Esophagus muscularis mucosa (tissue), 4 donors: Measurements from ENCODE around the gene TRIM59. TPM values are rescaled to one million over a fixed set of nuclear protein-coding genes. Genes with fewer than 3 reads are reported as not detected.
A peak's percentile ranks its signal among the peaks of the same experiment; 100 is the strongest.

ENCODE experiments used
- DNase-seq: peaks from one replicate; pipeline ENCODE4 v3.0.0-alpha.2; 2017; ENCODE audit errors: extremely low spot score
- H3K27ac ChIP-seq, 4 donors: fragments of 200-600 bp; sonication (generic); replicated peaks in 1 of 4; 1 replicate in 3 of 4; 2 replicates in 1 of 4; pipeline ENCODE4 v1.5.1; 2016 to 2019; ENCODE audit warnings: mild to moderate bottlenecking in 1 of 4
- H3K27me3 ChIP-seq, 4 donors: fragments of 200-600 bp; sonication (generic); one replicate each; pipeline versions ENCODE4 v1.5.1 to v1.6.0; 2016 to 2019
- H3K36me3 ChIP-seq, 4 donors: fragments of 200-600 bp; sonication (generic); one replicate each; pipeline ENCODE4 v1.5.1; 2016 to 2019
- H3K4me1 ChIP-seq, 4 donors: fragments of 200-600 bp; sonication (generic); one replicate each; pipeline ENCODE4 v1.5.1; 2016 to 2019
- H3K4me3 ChIP-seq, 4 donors: fragments of 200-600 bp; sonication (generic); 1 replicate in 2 of 4; 2 replicates in 2 of 4; pipeline ENCODE4 v1.5.1; 2016 to 2019; ENCODE audit warnings: mild to moderate bottlenecking in 4 of 4, moderate library complexity in 1 of 4
- H3K9me3 ChIP-seq, 4 donors: fragments of 200-600 bp; sonication (generic); 1 replicate in 3 of 4; 2 replicates in 1 of 4; pipeline ENCODE4 v1.5.1; 2016 to 2019
- EP300 ChIP-seq: sonication (generic); formaldehyde crosslinking; IDR thresholded peaks from one replicate; pipeline ENCODE4 v1.6.1; 2017; ENCODE audit warnings: antibody characterized with exemption
- POLR2A ChIP-seq: fragments of 450-650 bp; IDR thresholded peaks from one replicate; pipeline ENCODE4 v1.6.1; 2017; ENCODE audit warnings: antibody characterized with exemption, moderate library complexity, mild to moderate bottlenecking, low read depth
- POLR2AphosphoS5 ChIP-seq, 2 donors: sonication (generic); formaldehyde crosslinking; IDR thresholded peaks; one replicate each; pipeline ENCODE4 v1.6.1; 2017; ENCODE audit warnings: antibody characterized with exemption in 2 of 2
- WGBS: methylation state at CpG from one replicate; pipeline ENCODE4 v1.1.5; 2018; 5-methylcytosine and 5-hydroxymethylcytosine counted together
- intact Hi-C: fragments of 100-400 bp; cut with DNase I; formaldehyde crosslinking; loops from one replicate; pipeline ENCODE4 v1.15.1; 2023
- total RNA-seq, 4 donors: library from RNA; depleted of rRNA; stranded (reverse); fragments of >200 nt; gene quantifications; one replicate each; pipeline versions ENCODE4 v1.1.0 to v1.2.1, GENCODE V29; 2016
- TF ChIP-seq, protein P1 (sequence below), 3 experiments: fragments of 200-600 bp in 2 of 3; fragments of 450-650 bp in 1 of 3; sonication (generic) in 2 of 3; IDR thresholded peaks; one replicate each; pipeline ENCODE4 v1.5.1; 2017 to 2019; ENCODE audit warnings: antibody characterized with exemption in 3 of 3, mild to moderate bottlenecking in 2 of 3, moderate library complexity in 1 of 3

Gene TRIM59
- total RNA-seq, 4 donors from 2014 or later: 1.3 to 3.8 (median 1.9) TPM

DNA sequence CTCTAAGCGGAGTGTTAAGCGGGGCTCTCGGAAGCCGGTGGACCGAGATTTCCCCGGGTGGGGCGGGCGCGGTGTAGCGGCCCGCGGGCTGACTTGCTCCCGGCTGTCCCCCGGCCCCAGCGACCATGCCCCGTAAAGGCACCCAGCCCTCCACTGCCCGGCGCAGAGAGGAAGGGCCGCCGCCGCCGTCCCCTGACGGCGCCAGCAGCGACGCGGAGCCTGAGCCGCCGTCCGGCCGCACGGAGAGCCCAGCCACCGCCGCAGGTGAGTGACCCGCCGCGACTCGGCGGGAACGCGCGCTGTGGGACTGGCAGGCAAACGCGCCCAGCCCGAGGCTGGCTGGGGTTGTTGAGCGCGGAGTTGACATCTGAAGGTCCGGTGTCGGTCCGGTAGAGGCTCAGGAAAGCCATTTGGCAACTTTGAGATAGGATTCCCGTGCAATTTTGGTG is 48.9 kb downstream of the TRIM59 start:
- no peak for DNase-seq
- WGBS: 0% methylated on average over 15 of the region's 51 CpGs

GRCh38 chr3:160400030-160400701 is 49.4 kb downstream of the TRIM59 start:
- H3K36me3 ChIP-seq: no peaks in the 10 kb centered on the region
- no peak for DNase-seq
- peak overlapping the region; percentile 72 to 87 (median 78) for H3K4me3 ChIP-seq
- no peaks in the 10 kb centered on the region for H3K9me3 ChIP-seq
- H3K27me3 ChIP-seq: peaks cover 0 to 16% (median 3%) of the 10 kb centered on the region in 4 donors
- peak overlapping the region; percentile 85 to 90 (median 88) for H3K27ac ChIP-seq
- H3K4me1 ChIP-seq: peaks cover 27 to 32% (median 30%) of the 10 kb centered on the region in 4 donors
- no peak for TF ChIP-seq POLR2AphosphoS5 (IDR thresholded peaks at IDR 0.05)
- TF ChIP-seq, protein P1, sequence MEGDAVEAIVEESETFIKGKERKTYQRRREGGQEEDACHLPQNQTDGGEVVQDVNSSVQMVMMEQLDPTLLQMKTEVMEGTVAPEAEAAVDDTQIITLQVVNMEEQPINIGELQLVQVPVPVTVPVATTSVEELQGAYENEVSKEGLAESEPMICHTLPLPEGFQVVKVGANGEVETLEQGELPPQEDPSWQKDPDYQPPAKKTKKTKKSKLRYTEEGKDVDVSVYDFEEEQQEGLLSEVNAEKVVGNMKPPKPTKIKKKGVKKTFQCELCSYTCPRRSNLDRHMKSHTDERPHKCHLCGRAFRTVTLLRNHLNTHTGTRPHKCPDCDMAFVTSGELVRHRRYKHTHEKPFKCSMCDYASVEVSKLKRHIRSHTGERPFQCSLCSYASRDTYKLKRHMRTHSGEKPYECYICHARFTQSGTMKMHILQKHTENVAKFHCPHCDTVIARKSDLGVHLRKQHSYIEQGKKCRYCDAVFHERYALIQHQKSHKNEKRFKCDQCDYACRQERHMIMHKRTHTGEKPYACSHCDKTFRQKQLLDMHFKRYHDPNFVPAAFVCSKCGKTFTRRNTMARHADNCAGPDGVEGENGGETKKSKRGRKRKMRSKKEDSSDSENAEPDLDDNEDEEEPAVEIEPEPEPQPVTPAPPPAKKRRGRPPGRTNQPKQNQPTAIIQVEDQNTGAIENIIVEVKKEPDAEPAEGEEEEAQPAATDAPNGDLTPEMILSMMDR (IDR thresholded peaks at IDR 0.05): no peak
- TF ChIP-seq EP300: no peak
- no peak for TF ChIP-seq POLR2A
- 0% methylated on average over 28 of the region's 49 CpGs for WGBS
- intact Hi-C loops: loop anchor here (10.0 kb wide), 1 partner anchor 165 kb away; the partner anchor contains the start of gene KPNA4

More for the DNA sequence above, 48.9 kb downstream of the TRIM59 start:
- H3K4me1 ChIP-seq: peaks cover 27 to 32% (median 30%) of the 10 kb centered on the region in 4 donors
- intact Hi-C loops: loop anchor here (10.0 kb wide), 1 partner anchor 164 kb away; the partner anchor contains the start of gene KPNA4
- H3K27ac ChIP-seq: peak overlapping the region; percentile 85 to 90 (median 88)
- H3K9me3 ChIP-seq: no peaks in the 10 kb centered on the region
- H3K36me3 ChIP-seq: no peaks in the 10 kb centered on the region
- peak overlapping the region; percentile 72 to 87 (median 78) for H3K4me3 ChIP-seq
- H3K27me3 ChIP-seq: peaks cover 0 to 16% (median 3%) of the 10 kb centered on the region in 4 donors
- TF ChIP-seq POLR2A (no peak), EP300 (no peak), POLR2AphosphoS5 (IDR thresholded peaks at IDR 0.05) (no peak)
- TF ChIP-seq, protein P1 (IDR thresholded peaks at IDR 0.05): no peak

- Histone ChIP-seq H3K9me3 (no peaks in the 10 kb centered on the region), H3K27ac (peak within 1 kb of the TSS; percentile 85 to 90 (median 88)), H3K36me3 (no peaks in the 10 kb centered on the region), H3K4me1 (peaks cover 27 to 32% (median 30%) of the 10 kb centered on the region in 4 donors), H3K27me3 (peaks cover 0 to 16% (median 3%) of the 10 kb centered on the region in 4 donors), H3K4me3 (peak within 1 kb of the TSS; percentile 72 to 87 (median 78))
- DNase-seq: peak; percentile 98
- 1% methylated on average over 61 of the region's 63 CpGs for WGBS
- TF ChIP-seq EP300: no peak
- peak; percentile 71 to 80 for TF ChIP-seq POLR2AphosphoS5 (IDR thresholded peaks at IDR 0.05)
- intact Hi-C loops: loop anchor here (10.0 kb wide), 2 partner anchors 165 to 825 kb away; partner anchors contain the start of genes KPNA4 and NMD3
Measured at GRCh38 chr3:160399125-160400029, 50.2 kb downstream of the TRIM59 start, which contains the start of the genes IFT80 and SMC4. Gene IFT80, minus strand, starts transcription at chr3:160399225. Its CDS starts 14,625 bp downstream, at chr3:160384600. Gene SMC4, plus strand, starts transcription at chr3:160399650. Its CDS starts 1,177 bp downstream, at chr3:160400827.

DNA sequence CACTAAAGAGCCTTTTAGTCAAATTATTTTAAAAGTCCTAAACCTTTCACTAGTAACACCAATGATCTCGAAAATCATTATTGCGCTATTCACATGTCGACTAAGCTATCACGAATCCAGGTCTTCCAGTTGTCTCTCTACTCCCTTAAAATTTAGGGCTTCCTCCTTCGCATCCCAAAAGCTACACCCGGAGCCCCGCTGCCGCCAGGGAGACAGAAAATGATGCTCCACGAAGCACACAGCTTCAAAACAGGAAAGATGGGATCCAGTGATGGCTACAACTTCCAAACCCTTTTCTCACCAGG is 50.8 kb downstream of the TRIM59 start:
- WGBS: 0% methylated on average over 9 of the region's 9 CpGs
- no peak for TF ChIP-seq EP300
- TF ChIP-seq, protein P1 (IDR thresholded peaks at IDR 0.05): peak in 1 of 3 experiments; percentile 16
- no peak for TF ChIP-seq POLR2AphosphoS5 (IDR thresholded peaks at IDR 0.05)
- no peak for TF ChIP-seq POLR2A
- H3K4me1 ChIP-seq: peaks cover 27 to 32% (median 30%) of the 10 kb centered on the region in 4 donors
- intact Hi-C loops: loop anchor here (10.0 kb wide), 1 partner anchor 826 kb away; the partner anchor contains the start of gene NMD3
- no peak for DNase-seq
- H3K27ac ChIP-seq: peak overlapping the region; percentile 85 to 90 (median 88)
- H3K36me3 ChIP-seq: no peaks in the 10 kb centered on the region
- peaks cover 0 to 16% (median 3%) of the 10 kb centered on the region in 4 donors for H3K27me3 ChIP-seq
- no peaks in the 10 kb centered on the region for H3K9me3 ChIP-seq
- H3K4me3 ChIP-seq: peak overlapping the region; percentile 72 to 87 (median 78)
